ENCODE data around the gene RAD51C.
"Not testable (repeated sequence)": the region's sequence is repeated elsewhere in the genome, so short reads cannot be mapped to it uniquely, and the experiment has no call there.

The RAD51C gene

DNA sequence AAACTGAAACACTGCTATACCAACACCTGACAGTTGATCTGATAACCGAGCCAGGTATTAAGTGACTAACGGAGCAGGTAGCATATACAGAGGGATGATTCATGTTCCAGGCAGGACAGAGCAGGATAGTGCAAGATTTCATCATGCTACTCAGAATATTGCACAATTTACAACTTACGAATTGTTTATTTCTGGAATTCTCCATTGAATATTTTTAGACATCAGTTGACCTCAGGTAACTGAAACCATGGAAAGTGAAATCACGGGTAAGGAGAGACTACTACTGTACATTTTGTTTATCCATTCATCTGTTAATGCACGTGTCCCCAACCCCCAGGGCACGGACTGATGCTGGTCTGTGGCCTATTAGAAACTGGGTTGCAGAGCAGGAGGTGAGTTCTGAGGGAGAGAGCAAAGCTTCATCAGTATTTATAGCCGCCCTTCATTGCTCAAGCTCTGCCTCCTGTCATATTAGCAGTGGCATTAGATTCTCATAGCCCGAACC lies 48.8 kb downstream of the RAD51C start:
- no peak for DNase-seq (ENCODE audit: low read depth in 2 of 2)

DNA sequence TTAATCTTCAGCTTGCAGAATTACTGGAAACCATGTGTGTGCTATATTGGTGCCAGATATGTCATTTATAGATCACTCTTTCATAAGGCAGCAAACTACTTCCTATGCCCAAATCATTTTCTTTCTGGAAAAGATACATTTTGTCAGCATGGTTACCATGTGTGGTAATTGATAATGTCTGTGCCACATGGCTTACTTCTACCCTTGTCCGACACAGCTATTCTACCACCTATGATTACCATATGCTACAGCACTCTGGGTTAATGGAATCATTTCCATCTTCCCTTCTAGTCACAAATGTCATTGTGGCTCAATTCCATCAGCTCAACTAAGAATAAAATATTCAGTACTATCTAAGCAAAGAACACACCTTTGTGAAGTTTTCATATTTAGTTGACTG lies 55.3 kb downstream of the RAD51C start:
- no peak for DNase-seq (ENCODE audit: low read depth in 2 of 2)

DNA sequence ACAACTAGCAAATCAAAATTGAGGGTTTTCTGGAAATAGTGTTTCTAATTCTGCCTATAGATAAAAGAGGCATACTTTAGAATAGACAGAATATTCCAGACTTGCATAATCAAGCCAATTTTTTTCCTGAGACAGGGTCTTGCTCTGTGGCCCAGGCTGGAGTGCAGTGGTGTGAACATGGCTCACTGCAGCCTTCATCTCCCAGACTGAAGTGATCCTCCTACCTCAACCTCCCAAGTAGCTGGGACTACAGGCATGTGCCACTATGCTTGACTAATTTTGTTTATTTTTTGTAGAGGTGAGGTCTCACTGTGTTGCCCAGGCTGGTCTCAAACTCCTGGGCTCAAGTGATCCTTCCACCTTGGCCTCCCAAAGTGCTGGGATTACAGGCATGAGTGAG lies 57.2 kb downstream of the RAD51C start:
- DNase-seq (ENCODE audit: low read depth in 2 of 2) = not testable (repeated sequence)

DNA sequence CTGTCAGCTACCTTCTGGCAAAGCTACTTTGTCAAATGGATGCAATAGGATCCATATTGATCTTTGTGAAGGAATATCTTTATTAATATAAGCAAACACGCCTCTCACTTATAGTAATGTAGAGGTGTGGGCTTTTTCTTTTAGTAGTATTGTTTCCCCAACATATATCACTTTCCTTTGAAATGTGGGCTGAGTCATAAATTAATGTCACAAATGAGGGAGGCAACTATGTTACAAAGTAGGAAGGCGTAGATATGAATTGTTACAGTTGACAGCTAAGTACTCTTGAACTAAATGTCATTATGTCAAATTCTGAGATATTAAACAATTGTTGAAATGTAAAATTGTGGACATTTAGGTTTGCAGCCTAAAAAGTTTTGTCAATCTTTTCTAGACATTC lies 60.6 kb downstream of the RAD51C start:
- no peak for DNase-seq (ENCODE audit: low read depth in 2 of 2)

DNA sequence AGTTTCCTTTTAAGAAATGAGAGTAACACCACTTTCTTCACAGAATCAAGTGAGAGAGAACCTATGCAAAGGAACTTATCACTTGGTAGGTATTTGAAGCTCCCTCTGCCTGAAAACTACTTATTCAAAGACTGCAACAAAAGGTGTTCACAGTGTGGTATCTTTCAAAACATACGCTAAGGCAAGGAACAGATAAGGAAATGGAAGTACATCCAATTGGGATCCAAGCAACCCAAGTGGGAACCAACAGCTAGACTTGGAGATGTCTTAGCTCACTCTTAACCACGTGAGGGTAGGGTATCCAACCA lies 62.8 kb downstream of the RAD51C start:
- no peak for DNase-seq (ENCODE audit: low read depth in 2 of 2)

DNA sequence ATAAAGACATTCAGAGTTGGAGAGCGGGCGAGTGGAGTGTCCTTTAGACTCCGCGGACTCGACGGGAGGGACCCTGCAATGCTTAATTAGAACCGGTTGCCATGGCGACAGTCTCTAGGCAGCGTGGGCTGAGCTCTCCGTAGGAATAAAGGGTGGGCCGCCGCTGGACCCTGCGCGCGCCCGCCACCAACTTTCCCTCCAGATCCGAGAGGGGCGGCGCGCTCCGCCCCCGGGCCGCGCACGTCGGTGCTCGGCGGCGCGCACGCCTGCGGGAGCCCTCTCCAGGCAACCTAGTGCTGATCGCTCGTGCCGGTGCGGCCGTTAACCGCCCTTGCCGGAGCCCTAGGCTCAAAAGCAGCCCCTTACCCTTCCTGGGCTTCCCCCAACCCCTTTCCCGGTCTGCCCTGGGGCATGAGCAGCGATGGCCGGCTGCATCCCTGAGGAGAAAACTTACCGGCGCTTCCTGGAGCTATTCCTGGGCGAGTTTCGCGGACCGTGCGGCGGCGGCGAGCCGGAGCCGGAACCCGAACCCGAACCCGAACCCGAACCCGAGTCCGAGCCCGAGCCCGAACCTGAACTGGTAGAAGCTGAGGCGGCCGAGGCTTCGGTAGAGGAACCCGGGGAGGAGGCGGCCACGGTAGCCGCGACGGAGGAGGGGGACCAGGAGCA lies 63.3 kb downstream of the RAD51C start, which contains the start of gene PPM1E:
TSS of gene PPM1E (plus strand) at position 278 of the 669 bp plus-strand sequence.
- DNase-seq (ENCODE audit: low read depth in 2 of 2) = peak; percentile 15 to 35

DNA sequence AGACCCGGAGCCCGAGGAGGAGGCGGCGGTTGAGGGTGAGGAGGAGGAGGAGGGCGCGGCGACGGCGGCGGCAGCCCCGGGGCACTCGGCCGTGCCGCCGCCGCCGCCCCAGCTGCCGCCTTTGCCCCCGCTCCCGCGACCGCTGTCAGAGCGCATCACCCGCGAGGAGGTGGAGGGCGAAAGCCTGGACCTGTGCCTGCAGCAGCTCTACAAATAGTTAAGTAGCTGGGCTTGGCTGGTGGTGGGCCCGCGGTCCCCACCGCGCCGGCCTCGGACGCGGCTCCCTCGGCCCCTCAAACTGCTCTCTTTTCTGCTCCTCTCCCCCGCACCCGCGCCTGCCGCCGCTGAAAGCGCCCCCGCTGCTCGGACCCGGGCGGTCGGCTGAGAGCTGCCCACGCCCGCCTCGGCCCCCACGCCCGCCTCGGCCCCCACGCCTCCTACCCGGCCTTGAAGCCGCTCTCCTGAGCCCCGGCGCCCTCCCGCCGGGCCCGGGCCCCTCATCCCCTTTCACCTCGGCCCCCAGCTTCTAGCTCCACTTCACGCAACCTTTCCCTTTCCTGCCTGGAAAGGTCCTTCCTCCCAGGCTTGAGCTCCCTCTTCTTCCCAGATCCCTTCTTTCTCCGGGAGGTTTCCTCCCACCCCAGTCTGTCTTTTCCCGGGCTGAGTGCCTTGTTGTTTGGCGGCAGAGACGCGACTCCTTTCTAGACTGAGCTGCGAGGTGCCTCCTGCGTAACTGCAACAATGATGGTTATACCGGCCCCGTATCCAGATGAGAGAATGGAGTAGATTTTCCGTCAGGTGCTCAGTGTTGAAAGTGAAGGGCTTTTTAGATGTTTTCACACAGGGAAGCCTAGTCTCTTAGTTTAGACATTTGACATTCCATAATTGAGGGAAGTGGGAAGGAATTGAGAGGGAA lies 64.1 kb downstream of the RAD51C start:
- no peak for DNase-seq (ENCODE audit: low read depth in 2 of 2)

DNA sequence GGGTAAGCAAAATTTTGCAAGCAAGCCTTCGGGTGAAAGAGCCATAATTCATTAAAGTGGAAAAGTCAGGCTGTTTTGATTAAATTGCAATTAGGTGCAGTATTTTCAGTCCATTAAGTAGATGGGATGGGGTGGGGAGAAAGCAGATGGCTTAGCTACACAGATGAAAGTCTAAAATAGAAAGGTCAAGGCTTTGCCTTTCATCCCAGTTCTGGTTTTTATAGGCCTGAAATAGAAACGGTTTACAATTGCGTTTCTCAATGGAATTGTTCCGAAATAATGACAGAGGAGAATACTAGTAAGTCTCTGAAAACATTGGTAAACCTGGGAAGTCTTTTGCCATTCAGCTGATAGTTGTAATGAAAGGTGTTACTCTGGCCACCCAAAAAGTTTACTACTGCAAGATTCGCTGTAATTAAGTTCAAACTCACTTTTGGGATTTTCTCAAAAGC lies 64.8 kb downstream of the RAD51C start:
- DNase-seq (ENCODE audit: low read depth in 2 of 2) = no peak

DNA sequence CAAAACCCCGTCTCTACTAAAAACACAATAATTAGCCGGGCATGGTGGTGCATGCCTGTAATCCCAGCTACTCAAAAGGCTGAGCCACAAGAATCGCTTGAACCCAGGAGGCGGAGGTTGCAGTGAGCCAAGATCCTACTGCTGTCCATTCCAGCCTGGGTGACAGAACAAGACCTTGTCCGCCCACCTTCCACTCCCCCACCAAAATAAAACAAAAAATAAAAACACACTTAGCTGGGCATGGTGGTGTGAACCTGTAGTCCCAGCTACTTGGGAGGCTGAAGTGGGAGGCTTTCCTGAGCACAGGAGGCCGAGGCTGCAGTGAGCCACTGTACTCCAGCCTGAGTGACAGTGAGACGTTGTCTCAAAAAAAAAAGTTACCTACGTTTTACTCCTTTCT lies 66.5 kb downstream of the RAD51C start:
- no peak for DNase-seq (ENCODE audit: low read depth in 2 of 2)

DNA sequence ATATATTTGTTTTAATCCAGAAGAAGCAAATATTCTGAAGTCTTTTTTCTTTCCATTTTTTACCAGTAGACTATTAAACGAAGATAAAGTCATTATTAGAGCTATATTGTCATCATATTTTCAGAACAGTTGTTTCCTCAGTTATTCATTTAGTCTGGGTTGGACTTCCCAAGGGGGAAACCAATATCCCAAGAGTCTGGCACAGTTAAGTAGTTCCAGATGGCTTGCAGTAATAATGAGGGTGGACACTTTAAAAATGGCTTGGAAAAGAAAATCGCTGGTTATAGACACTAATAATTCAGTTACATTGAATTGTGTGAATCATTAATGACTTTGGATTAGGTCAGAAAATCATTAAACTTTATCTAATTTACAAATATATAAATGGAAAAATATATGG lies 67.1 kb downstream of the RAD51C start:
- no peak for DNase-seq (ENCODE audit: low read depth in 2 of 2)

DNA sequence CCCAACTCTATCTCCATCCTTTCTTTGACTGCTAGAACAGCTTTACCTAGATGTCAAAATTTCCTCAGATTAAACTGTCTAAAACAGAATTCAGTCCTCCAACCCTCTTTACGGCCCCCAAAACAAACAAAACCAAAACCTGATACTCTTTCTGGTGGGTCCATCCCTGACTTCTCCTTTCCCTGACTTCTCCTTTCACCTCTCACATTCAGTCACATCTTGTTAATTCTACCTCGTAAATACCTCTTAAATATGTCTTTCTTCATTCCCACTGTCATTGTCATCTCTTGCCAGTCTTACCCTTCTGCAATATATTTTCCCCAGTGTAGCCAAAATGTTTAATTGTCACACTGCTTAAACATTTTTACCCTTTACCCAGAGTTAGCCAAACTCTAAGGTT lies 67.8 kb downstream of the RAD51C start:
- DNase-seq (ENCODE audit: low read depth in 2 of 2) = no peak

DNA sequence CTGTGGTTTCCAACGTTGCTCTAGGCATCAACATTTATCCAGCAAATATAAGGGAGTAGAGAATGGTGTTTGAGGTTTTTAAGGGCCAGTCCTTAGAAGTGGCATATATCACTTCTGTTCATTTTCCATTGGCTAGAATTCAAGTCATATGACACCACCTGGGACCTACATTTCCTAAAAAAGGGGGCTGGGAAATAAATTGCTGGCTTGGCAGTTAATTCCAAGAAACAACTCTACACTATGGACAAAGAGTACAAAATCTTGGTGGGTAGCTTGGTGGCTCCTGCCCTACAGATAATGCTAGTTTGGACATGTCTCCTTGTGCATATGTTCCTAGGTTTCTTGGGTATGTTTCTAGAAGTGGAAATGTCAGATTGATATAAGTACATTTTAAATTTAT lies 70.9 kb downstream of the RAD51C start:
- no peak for DNase-seq (ENCODE audit: low read depth in 2 of 2)

DNA sequence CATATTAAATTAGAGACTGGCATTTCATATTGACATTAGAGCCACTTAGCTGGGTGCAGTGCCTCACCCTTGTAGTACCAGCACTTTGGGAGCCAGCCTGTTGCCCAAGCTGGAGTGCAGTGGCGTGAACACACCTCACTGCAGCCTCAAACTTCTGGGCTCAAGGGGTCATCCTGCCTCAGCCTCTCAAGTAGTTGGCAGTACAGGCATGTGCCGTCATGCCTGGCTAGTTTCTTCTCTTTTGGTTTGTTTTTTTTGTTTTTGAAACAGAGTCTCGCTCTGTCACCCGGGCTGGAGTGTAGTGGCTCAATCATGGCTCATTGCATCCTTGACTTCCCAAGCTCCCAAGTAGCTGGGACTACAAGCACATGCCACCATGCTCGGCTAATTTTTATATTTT lies 72.0 kb downstream of the RAD51C start:
- no peak for DNase-seq (ENCODE audit: low read depth in 2 of 2)

DNA sequence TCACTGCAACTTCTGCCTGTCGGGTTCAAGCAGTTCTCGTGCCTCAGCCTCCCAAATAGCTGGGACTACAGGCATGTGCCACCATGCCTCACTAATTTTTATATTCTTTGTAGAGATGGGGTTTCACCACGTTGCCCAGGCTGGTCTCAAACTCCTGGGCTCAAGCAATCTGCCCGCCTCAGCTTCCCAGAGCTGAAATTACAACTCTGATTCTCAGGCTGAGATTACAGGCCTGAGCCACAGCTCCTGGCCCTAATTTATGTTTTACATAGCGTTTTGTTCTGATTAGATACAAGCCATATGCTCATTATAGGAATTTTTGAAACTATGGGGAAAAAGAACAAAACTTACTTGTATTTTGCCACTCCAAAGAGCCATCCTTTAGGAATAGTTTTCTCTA lies 86.1 kb downstream of the RAD51C start:
- DNase-seq (ENCODE audit: low read depth in 2 of 2) = not testable (repeated sequence)

DNA sequence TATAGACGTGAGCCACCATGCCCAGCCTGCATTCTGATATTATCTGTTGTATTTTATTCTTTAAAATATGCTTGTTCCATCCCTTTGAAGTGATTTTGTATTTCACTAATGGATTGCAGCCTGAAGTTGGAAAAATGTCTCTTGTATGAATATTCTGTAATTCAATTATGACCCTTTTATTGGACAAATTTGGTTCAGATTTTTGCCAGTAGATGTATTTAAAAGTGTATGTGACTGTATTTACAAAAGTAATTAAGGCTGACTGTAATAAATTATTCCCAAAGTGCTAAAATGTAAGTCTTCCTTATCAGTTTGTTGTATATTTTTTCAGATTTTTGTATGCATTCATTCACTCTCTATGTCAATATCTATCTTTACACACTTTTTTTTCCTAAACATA lies 87.0 kb downstream of the RAD51C start:
- no peak for DNase-seq (ENCODE audit: low read depth in 2 of 2)

DNA sequence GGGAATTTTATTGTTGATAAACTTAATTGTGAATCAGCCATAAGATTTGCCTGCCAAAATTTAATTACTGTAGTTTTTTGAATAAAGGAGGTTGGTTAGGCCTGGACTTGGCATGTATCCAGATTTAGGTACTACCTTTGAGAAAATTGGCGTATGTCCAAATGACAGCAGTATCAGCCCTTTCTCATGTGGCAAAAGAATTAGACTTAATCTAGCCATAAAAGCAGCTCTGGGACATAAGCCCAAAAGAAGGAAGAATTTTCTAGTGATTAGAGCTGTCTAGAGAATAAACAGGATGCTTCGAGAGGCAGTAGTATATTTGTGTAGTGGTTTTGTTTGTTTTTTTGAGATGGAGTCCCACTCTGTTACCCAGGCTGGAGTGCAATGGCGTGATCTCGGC lies 91.0 kb downstream of the RAD51C start:
- DNase-seq (ENCODE audit: low read depth in 2 of 2) = no peak

DNA sequence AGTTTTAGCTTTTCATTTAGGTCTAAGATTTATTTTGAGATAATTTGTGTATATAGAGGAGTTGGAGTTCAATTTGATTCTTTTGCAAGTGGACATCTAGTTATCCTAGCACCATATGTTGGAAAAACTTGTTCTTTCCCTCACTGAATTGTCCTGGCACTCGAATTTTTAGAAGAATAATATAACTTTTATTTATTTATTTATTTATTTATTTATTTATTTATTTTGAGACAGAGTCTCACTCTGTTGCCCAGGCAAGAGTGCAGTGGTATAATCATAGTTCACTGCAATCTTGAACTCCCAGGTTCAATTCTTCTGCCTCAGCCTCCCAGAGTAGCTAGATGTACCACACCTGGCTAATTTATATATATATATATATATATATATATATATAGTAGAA lies 92.7 kb downstream of the RAD51C start:
- no peak for DNase-seq (ENCODE audit: low read depth in 2 of 2)
